HepG2 (cell line): Measurements from ENCODE around the gene TNS1. TPM values are rescaled to one million over a fixed set of nuclear protein-coding genes. Genes with fewer than 3 reads are reported as not detected.
A peak's percentile ranks its signal among the peaks of the same experiment; 100 is the strongest.

ENCODE experiments used
- ATAC-seq: fragments of 200-7000 bp; cut with Tn5 transposase; 3 replicates; pipeline ENCODE4 v1.9.1; 2020; ENCODE audit warnings: mild to moderate bottlenecking, moderate library complexity
- BruUV-seq: library from RNA; stranded (reverse); fragments of 400-500 nt; replicated peaks from 2 replicates; lab custom pipeline; 2021; lab: Mats Ljungman, UMichigan
- CTCF ChIA-PET: fragments of 300-600 bp; formaldehyde crosslinking; extraction: SDS; loops from one replicate; lab custom pipeline; 2021; ENCODE audit warnings: low total read pairs, inconsistent platforms, low intra/inter-chr PET ratio; lab: Yijun Ruan, JAX
- POLR2A ChIA-PET: fragments of 350-600 bp; sonication (Branson Sonifier 250); formaldehyde crosslinking; loops from one replicate; lab custom pipeline; 2020; ENCODE audit warnings: antibody characterized with exemption, inconsistent platforms; lab: Yijun Ruan, JAX
- DNase-seq: peaks from one replicate; pipeline ENCODE4 v3.0.0-alpha.2; 2015; ENCODE audit warnings: low spot score
- FAIRE-seq: peaks from 3 replicates; lab custom pipeline; 2011; peaks lifted over from hg19 to GRCh38; lab: Jason Lieb, UNC
- H2AFZ ChIP-seq: one replicate; pipeline ENCODE4 v1.6.1; 2011; ENCODE audit warnings: low read length, inconsistent platforms
- H3K27ac ChIP-seq: fragments of 300-600 bp; 3 replicates; pipeline ENCODE4 v1.8.0; 2011; ENCODE audit warnings: mixed run types, mild to moderate bottlenecking, mixed read lengths, low read length, inconsistent platforms; ENCODE audit not compliant: insufficient read depth; ENCODE audit errors: extremely low read length
- H3K27me3 ChIP-seq, 2 experiments: fragments of 200-600 bp in 1 of 2; 2 replicates in 1 of 2; 3 replicates in 1 of 2; pipeline versions ENCODE4 v1.6.0 to v1.8.0; 2011; ENCODE audit warnings: low read length in 2 of 2, mild to moderate bottlenecking in 2 of 2, moderate library complexity in 2 of 2, inconsistent platforms in 1 of 2; ENCODE audit not compliant: insufficient read depth in 2 of 2, control insufficient read depth in 1 of 2
- H3K36me3 ChIP-seq, 2 experiments: fragments of 200-600 bp in 1 of 2; replicated peaks in 1 of 2; 2 replicates in 1 of 2; 3 replicates in 1 of 2; pipeline versions ENCODE4 v1.5.1 to v1.8.0; 2011; ENCODE audit warnings: low read length in 2 of 2, inconsistent platforms in 1 of 2; ENCODE audit not compliant: insufficient read depth in 2 of 2, control insufficient read depth in 1 of 2
- H3K4me1 ChIP-seq: 2 replicates; pipeline ENCODE4 v1.5.1; 2012; ENCODE audit warnings: low read length, inconsistent platforms; ENCODE audit not compliant: insufficient read depth
- H3K4me2 ChIP-seq: 2 replicates; pipeline ENCODE4 v1.6.0; 2011; ENCODE audit warnings: low read depth, low read length, inconsistent platforms
- H3K4me3 ChIP-seq, 3 experiments: fragments of 200-600 bp in 1 of 3; sonication (generic), shearing (Covaris generic) in 1 of 3; replicated peaks in 1 of 3; 2 replicates each; pipeline ENCODE4 v1.5.1; 2011 to 2016; ENCODE audit warnings: low read length in 3 of 3, inconsistent platforms in 2 of 3, low read depth in 2 of 3, mild to moderate bottlenecking in 2 of 3, control low read depth in 1 of 3, mixed read lengths in 1 of 3; ENCODE audit not compliant: insufficient read depth in 1 of 3
- H3K79me2 ChIP-seq: one replicate; pipeline ENCODE4 v1.6.1; 2011; ENCODE audit warnings: low read length, inconsistent platforms; ENCODE audit not compliant: insufficient read depth
- H3K9ac ChIP-seq: 2 replicates; pipeline ENCODE4 v1.6.0; 2011; ENCODE audit warnings: mild to moderate bottlenecking, low read depth, low read length, inconsistent platforms; ENCODE audit not compliant: insufficient read depth
- H3K9me3 ChIP-seq: 2 replicates; pipeline ENCODE4 v1.5.1; 2012; ENCODE audit warnings: mild to moderate bottlenecking, low read length
- H4K20me1 ChIP-seq: 2 replicates; pipeline ENCODE4 v1.6.0; 2011; ENCODE audit warnings: inconsistent platforms, mild to moderate bottlenecking, low read length, moderate library complexity; ENCODE audit not compliant: insufficient read depth
- GATA4 ChIP-seq: sonication (generic); IDR thresholded peaks from 2 replicates; pipeline ENCODE4 v1.6.1; 2016; ENCODE audit warnings: antibody characterized with exemption, low read depth, borderline replicate concordance
- HNRNPK ChIP-seq: fragments of 200-400 bp; formaldehyde crosslinking; IDR thresholded peaks from 2 replicates; pipeline ENCODE4 v1.6.1; 2018; ENCODE audit warnings: low read length, low read depth, moderate library complexity, mild to moderate bottlenecking; ENCODE audit not compliant: poor library complexity, severe bottlenecking
- HOXA9 ChIP-seq: sonication (generic); formaldehyde crosslinking; IDR thresholded peaks from 2 replicates; pipeline ENCODE4 v1.8.1; 2022; ENCODE audit warnings: missing genetic modification reagents, mild to moderate bottlenecking, moderate library complexity, borderline replicate concordance
- MNT ChIP-seq: fragments of 450-650 bp; IDR thresholded peaks from 2 replicates; pipeline ENCODE4 v1.6.1; 2016
- PRPF4 ChIP-seq: fragments of 200-400 bp; formaldehyde crosslinking; IDR thresholded peaks from 2 replicates; pipeline ENCODE4 v1.6.1; 2016; ENCODE audit warnings: low read length, low read depth; ENCODE audit not compliant: poor library complexity, severe bottlenecking
- STAG1 ChIP-seq: sonication (generic); formaldehyde crosslinking; IDR thresholded peaks from 2 replicates; pipeline ENCODE4 v1.4.0; 2020; ENCODE audit warnings: missing genetic modification reagents
- WGBS: methylation state at CpG from one replicate; pipeline ENCODE4 v1.1.6; 2017; ENCODE audit warnings: low lambda C conversion rate; 5-methylcytosine and 5-hydroxymethylcytosine counted together
- in situ Hi-C: cut with HindIII; loops from 2 replicates; pipeline ENCODE4 v1.10.0; 2017; ENCODE audit warnings: low pct_unique_long_range_greater_than_20kb; ENCODE audit not compliant: extremely low pct_ligation_motif_present
- intact Hi-C: fragments of 100-400 bp; cut with micrococcal nuclease; formaldehyde crosslinking; loops from one replicate; pipeline ENCODE4 v1.10.0; 2022; ENCODE audit not compliant: unreplicated experiment
- polyA plus RNA-seq, 8 experiments: library from polyadenylated mRNA; depleted of rRNA in 3 of 8; stranded (reverse) in 7 of 8; unstranded in 1 of 8; fragments of >200 nt; fragmentation: Illumina TruSeq in 4 of 8; extraction: Trizol in 4 of 8; gene quantifications; 2 replicates each; pipeline versions ENCODE4 v1.2.1 to v1.2.3, GENCODE V29; 2011 to 2016; ENCODE audit warnings: low read depth in 4 of 8, missing spikeins in 1 of 8, mixed read lengths in 1 of 8; ENCODE audit not compliant: insufficient read depth in 1 of 8
- total RNA-seq, 5 experiments: library from RNA; depleted of rRNA; stranded (reverse); fragments of >200 nt; fragmentation: Illumina TruSeq; extraction: Trizol; gene quantifications; 2 replicates each; pipeline ENCODE4 v1.2.3, GENCODE V29; 2016; ENCODE audit warnings: low read depth in 1 of 5

The TNS1 gene
- total and polyA plus RNA-seq, 2 of the 13 experiments (the other 11 are each of a cell fraction or from before 2014, with no cell fraction given), result 1.9 to 118 TPM

GRCh38 chr2:217866457-217866856, 136.3 kb downstream of the TNS1 start:
- H3K4me3 ChIP-seq, result no peak overlapping the region
- no peak overlapping the region for H3K27ac ChIP-seq
- no peak overlapping the region for H2AFZ ChIP-seq
- no peak for TF ChIP-seq GATA4
- no peak for TF ChIP-seq HOXA9
- TF ChIP-seq HNRNPK, result no peak
- no peak for TF ChIP-seq PRPF4
- TF ChIP-seq, all 625 proteins: peak for 0
- ATAC-seq (no peak), DNase-seq (no peak), FAIRE-seq (no peak)
- intact Hi-C loops, result no loop called here
- Histone ChIP-seq H3K4me1 (no peaks in the 10 kb centered on the region), H3K27me3 (no peaks in the 10 kb centered on the region), H3K9ac (no peak overlapping the region), H3K9me3 (no peaks in the 10 kb centered on the region), H3K36me3 (peaks cover 12 to 22% of the 10 kb centered on the region in 2 experiments; a peak in 4 of 5 replicates), H4K20me1 (peaks cover 21% of the 10 kb centered on the region; the same call in 1 of the 2 replicates), H3K4me2 (no peak overlapping the region), H3K79me2 (no peaks in the 10 kb centered on the region)
- in situ Hi-C loops, result no loop called here
- CTCF ChIA-PET, result no interaction called here
- BruUV-seq, result no TSS peak
- POLR2A ChIA-PET, result no interaction called here
- 83% methylated on average over 2 of the region's 3 CpGs for WGBS

DNA sequence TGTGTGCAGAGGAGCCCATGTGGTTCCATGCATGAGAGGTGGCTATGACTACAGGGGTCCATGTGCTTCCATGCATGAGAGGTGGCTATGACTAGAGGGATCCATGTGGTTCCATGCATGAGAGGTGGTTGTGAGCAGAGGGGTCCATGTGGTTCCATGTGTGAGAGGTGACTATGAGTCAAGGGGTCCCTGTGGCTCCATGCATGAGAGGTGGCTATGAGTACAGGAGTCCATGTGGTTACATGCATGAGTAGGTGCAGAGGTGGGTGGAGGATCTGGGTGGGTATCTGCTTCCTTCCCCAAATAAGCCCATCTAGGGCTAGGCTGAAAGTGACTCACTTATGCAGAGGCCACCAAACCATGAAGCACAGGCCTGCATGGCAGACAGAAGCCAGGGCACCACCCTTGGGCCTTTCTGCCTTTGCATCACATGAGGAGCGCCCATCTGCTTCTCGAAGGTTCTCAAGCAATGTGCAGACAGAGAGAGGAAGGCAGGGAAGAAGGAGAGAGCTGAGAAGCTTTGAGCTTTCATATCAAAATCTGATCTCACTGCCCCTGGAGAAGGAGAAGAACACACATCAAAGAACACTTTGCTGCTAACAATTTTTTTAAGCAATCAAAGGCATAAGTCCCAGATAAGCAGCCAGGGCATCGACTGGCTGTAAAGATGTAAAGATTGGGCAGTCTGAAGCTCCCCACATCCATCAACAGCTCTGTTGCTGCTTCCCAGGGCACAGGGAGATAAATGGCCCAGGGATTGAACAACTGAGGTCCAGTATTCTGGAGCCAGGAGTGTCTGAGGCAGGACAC, 137.6 kb downstream of the TNS1 start:
- Histone ChIP-seq H4K20me1 (peaks cover 18% of the 10 kb centered on the region; the same call in 1 of the 2 replicates), H3K79me2 (no peaks in the 10 kb centered on the region), H3K9ac (no peak overlapping the region), H3K9me3 (no peaks in the 10 kb centered on the region), H2AFZ (no peak overlapping the region), H3K4me3 (no peak overlapping the region), H3K27ac (no peak overlapping the region), H3K4me2 (no peak overlapping the region), H3K4me1 (no peaks in the 10 kb centered on the region), H3K27me3 (no peaks in the 10 kb centered on the region), H3K36me3 (peaks cover 3 to 16% of the 10 kb centered on the region in 2 experiments; a peak in 4 of 5 replicates)
- intact Hi-C loops, result no loop called here
- peak; percentile 5; the same call in 1 of the 3 replicates for ATAC-seq
- BruUV-seq, result no TSS peak
- ChIA-PET POLR2A (no interaction called here), CTCF (no interaction called here)
- FAIRE-seq, result no peak
- in situ Hi-C loops, result no loop called here
- TF ChIP-seq MNT (peak; percentile 97), STAG1 (no peak)
- WGBS, result 74% methylated on average over 3 of the region's 3 CpGs
- no peak for DNase-seq
